Activated naive CD8-positive, alpha-beta T cell treated with anti-CD3 and anti-CD28 coated beads, Interleukin-2, amount 50 U/mL, for 24 hours (primary cell): ENCODE results near the gene TMEM205.

ENCODE experiments used
- ATAC-seq: fragments of 150-1000 bp; cut with Tn5 transposase; one replicate; pipeline ENCODE4 v1.10.0; 2021
- DNase-seq: peaks from one replicate; pipeline ENCODE4 v3.0.0; 2021
- H3K27ac Mint-ChIP-seq: one replicate; pipeline ENCODE4 v1.8.0; 2021; ENCODE audit warnings: mild to moderate bottlenecking, mixed read lengths
- H3K27me3 Mint-ChIP-seq: one replicate; pipeline ENCODE4 v1.8.0; 2021; ENCODE audit warnings: mixed read lengths
- H3K36me3 Mint-ChIP-seq: one replicate; pipeline ENCODE4 v1.8.0; 2021; ENCODE audit warnings: low read depth, mixed read lengths
- H3K4me1 Mint-ChIP-seq: one replicate; pipeline ENCODE4 v1.8.0; 2021; ENCODE audit warnings: mixed read lengths
- H3K4me3 Mint-ChIP-seq: one replicate; pipeline ENCODE4 v1.8.0; 2021; ENCODE audit warnings: mild to moderate bottlenecking, moderate library complexity, mixed read lengths
- H3K9me3 Mint-ChIP-seq: one replicate; pipeline ENCODE4 v1.8.0; 2021; ENCODE audit warnings: mixed read lengths

TMEM205 gene

DNA sequence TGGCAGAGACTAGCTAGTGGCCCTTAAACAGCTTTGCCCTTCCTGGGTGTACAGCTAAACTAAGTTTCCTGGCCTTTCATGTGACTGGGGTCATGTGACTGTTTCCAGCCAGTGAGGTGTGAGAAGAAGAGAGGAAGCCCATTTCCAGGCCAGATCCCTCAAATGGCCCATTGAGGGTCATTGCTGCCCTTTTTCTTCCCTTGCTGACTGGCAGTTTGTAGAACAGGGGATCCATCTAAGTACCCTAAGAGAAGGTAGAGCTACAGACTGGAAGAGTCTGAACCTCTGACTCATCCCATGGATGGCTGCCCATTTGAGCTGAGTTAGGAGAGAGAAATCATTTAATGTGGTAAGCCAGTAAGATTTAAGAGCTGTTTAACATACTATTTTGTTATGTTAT lies 31.2 kb upstream of the TMEM205 start:
- ATAC-seq, result no peak
- peaks cover 13% of the 10 kb centered on the region for H3K36me3 Mint-ChIP-seq

DNA sequence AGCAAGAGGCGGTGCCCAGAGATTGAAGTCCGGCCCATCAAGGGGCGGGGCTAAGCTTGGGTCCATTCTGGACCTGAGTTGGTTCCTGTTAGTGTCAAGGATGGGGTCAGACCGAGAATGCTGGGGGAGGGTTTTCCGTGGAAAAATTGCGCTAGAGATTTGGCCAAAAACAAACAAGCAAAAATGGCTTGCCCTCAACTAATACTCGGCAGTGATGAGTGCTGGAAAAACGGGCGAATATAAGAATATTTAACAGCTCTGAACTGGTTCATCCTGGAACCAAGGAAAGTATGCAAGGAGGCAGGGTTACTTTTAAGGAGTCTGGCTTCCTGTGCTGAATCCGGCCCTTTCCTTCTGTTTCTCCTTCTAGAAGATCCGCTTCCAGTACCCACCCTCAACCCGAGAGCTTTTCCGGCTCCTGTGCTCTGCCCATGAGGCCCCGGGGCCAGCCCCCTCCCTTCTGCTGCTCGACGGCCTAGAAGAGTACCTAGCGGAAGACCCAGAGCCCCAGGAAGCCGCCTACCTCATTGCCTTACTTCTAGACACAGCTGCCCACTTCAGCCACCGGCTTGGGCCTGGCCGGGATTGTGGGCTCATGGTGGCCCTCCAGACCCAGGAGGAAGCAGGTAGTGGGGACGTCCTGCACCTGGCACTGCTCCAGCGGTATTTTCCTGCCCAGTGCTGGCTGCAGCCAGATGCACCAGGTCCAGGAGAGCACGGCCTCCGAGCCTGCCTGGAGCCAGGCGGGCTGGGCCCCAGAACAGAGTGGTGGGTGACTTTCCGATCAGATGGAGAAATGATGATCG lies 29.3 kb upstream of the TMEM205 start:
- peaks cover 42% of the 10 kb centered on the region for H3K4me1 Mint-ChIP-seq
- H3K4me3 Mint-ChIP-seq, result no peak overlapping the region
- ATAC-seq (peak; percentile 42), DNase-seq (peak; percentile 68)
- peaks cover 16% of the 10 kb centered on the region for H3K36me3 Mint-ChIP-seq
- no peak overlapping the region for H3K27ac Mint-ChIP-seq
- H3K27me3 Mint-ChIP-seq, result no peaks in the 10 kb centered on the region
- no peaks in the 10 kb centered on the region for H3K9me3 Mint-ChIP-seq

More for the DNA sequence above, 31.2 kb upstream of the TMEM205 start:
- H3K4me1 Mint-ChIP-seq, result peaks cover 55% of the 10 kb centered on the region
- DNase-seq, result peak; percentile 14
- no peaks in the 10 kb centered on the region for H3K9me3 Mint-ChIP-seq
- H3K27me3 Mint-ChIP-seq, result peaks cover 7% of the 10 kb centered on the region
- peak overlapping the region; percentile 57 for H3K4me3 Mint-ChIP-seq
- H3K27ac Mint-ChIP-seq, result peak overlapping the region; percentile 70

DNA sequence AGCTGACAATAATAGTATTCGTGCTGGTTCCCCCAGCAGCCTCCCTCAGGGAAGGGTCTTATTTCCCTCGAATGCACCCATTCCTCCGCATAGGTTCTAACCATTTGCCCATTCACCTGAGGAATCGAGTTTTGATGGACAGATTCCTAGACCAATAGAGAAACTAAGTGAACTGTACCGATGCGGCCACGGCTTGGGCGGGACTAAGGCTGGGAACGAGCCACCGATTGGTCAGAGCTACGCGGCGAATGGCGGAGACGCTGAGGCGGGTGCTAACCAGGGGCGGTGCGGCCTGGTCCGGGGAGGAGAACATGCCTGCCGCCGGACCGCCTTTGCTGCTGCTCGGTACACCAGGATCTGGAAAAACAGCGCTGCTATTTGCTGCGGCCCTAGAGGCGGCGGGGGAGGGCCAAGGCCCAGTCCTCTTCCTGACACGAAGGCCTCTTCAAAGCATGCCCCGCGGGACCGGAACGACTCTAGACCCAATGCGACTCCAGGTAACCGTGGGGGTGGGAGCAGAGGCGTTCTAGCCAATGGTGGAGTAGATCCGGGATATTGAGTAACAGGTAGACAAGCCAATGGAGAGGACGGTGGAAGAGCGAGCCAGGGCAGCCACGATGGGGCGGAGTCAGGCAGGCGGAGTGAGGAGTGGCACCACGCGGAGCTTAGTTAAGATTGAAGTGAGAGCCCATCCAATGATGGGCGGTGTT lies 28.5 kb upstream of the TMEM205 start, which contains the start of gene SWSAP1:
Gene SWSAP1, plus strand, starts transcription at position 234 of the 710 bp plus-strand sequence. Its CDS starts 15 bp downstream, at position 249.
- peak; percentile 94 for ATAC-seq
- Mint-ChIP-seq H3K4me1 (peaks cover 36% of the 10 kb centered on the region), H3K36me3 (peaks cover 14% of the 10 kb centered on the region), H3K9me3 (no peaks in the 10 kb centered on the region), H3K27me3 (no peaks in the 10 kb centered on the region), H3K4me3 (no peak within 1 kb of the TSS), H3K27ac (no peak within 1 kb of the TSS)
- peak; percentile 96 for DNase-seq

DNA sequence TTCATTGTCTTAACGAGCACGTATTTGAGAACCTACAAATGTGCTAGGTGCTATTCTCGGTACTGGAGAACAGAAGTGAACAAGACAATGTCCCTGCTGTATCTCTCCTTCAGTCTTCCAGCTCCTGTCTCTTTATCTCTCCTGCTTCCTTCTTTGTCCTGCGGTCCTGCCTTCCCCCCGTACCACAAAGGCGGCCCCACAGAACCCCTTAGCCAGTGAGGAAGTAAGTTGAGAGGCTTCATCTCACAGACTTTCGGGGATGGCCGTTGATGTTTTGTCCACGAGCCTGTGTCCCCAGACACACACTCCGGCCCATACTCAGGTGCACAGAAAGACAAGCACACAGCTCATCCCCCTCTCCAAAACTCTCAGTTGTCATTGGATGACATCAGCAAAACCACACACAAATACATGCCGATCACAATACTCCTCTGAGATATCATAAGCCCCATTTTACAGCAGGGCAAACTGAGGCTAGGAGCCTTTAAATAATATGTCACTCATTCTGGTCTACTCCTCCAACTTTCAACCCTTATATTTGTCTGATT lies 27.9 kb upstream of the TMEM205 start:
- Mint-ChIP-seq H3K27ac (no peak overlapping the region), H3K4me1 (peaks cover 33% of the 10 kb centered on the region), H3K4me3 (no peak overlapping the region), H3K9me3 (no peaks in the 10 kb centered on the region), H3K27me3 (no peaks in the 10 kb centered on the region), H3K36me3 (peaks cover 16% of the 10 kb centered on the region)
- ATAC-seq (no peak), DNase-seq (peak; percentile 13)

DNA sequence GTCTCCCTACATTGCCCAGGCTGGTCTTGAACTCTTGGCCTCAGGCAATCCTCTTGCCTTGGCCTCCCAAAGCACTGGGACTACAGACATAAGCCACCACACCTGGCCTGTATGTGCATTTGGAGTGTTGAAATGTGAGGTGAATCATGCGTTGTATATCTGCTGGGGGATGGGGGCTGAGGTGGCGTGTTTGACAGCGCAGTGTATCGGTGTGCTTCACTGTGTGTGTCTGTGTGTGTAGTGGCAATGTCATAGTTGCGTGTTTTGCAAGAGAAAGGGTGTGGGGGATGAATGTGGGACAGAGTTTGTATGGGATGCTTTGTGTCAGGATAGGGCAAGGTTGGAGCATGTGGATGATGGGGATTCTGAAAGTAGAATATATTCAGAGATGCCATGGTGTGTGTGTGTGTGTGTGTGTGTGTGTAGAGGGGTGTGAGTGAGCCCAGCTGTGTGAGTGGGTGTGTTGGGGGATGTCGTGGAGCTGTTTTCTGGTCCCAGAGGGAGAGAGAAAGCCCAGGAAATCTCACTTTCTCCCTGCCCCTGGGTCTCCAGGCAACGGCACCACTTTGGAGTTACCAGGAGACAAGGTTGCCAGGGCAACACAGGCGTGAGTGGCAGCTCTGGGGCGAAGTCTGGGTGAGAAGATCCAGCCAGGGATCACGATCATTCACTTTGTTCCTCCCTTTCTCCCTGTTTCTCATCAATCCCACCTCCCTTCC lies 27.3 kb upstream of the TMEM205 start:
- peaks cover 27% of the 10 kb centered on the region for H3K4me1 Mint-ChIP-seq
- H3K27me3 Mint-ChIP-seq, result no peaks in the 10 kb centered on the region
- no peak for DNase-seq
- ATAC-seq, result no peak
- no peak overlapping the region for H3K4me3 Mint-ChIP-seq
- no peak overlapping the region for H3K27ac Mint-ChIP-seq
- H3K9me3 Mint-ChIP-seq, result no peaks in the 10 kb centered on the region
- peaks cover 16% of the 10 kb centered on the region for H3K36me3 Mint-ChIP-seq

DNA sequence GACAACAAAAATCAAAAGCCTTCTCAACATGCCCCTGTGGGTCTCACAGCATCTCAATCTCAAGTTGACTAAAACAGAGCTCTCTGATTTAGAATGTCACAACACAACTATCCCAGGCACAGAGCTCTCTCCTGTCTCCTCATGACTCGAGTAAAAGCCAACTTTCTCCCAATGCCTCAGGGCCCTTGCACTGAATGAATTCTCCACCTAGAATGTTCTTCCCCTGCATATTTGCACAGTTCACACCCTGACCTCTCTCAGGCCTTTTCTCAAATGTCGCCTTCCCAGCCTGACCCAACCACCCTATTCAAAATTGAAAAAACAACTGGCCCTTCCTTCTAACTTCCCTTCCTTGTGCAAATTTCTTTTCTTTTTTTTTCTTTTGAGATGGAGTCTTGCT lies 24.7 kb upstream of the TMEM205 start:
- no peak overlapping the region for H3K4me3 Mint-ChIP-seq
- peaks cover 5% of the 10 kb centered on the region for H3K36me3 Mint-ChIP-seq
- H3K9me3 Mint-ChIP-seq, result no peaks in the 10 kb centered on the region
- no peaks in the 10 kb centered on the region for H3K27me3 Mint-ChIP-seq
- peaks cover 8% of the 10 kb centered on the region for H3K4me1 Mint-ChIP-seq
- no peak for ATAC-seq
- no peak overlapping the region for H3K27ac Mint-ChIP-seq
- no peak for DNase-seq

DNA sequence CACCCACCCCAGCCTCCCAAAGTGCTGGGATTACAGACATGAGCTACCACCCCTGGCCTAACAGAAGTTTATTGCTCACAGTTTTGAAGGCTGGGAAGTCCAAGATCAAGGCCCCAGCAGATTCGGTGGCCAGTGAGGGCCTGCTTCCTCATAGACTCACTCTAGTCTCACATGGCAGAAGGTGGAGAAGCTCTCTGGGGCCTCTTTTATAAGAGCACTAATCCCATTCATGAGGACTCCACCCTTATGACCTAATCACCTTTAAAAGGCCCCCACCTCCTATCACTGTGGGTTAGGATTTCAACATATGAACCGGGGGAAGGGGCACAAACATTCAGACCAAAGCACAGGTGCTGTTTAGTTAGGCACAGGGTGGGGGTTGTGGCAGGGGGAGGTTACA lies 21.5 kb upstream of the TMEM205 start:
- Mint-ChIP-seq H3K27me3 (no peaks in the 10 kb centered on the region), H3K4me1 (no peaks in the 10 kb centered on the region), H3K4me3 (no peak overlapping the region), H3K9me3 (no peaks in the 10 kb centered on the region), H3K27ac (no peak overlapping the region), H3K36me3 (peaks cover 5% of the 10 kb centered on the region)
- no peak for ATAC-seq
- no peak for DNase-seq

DNA sequence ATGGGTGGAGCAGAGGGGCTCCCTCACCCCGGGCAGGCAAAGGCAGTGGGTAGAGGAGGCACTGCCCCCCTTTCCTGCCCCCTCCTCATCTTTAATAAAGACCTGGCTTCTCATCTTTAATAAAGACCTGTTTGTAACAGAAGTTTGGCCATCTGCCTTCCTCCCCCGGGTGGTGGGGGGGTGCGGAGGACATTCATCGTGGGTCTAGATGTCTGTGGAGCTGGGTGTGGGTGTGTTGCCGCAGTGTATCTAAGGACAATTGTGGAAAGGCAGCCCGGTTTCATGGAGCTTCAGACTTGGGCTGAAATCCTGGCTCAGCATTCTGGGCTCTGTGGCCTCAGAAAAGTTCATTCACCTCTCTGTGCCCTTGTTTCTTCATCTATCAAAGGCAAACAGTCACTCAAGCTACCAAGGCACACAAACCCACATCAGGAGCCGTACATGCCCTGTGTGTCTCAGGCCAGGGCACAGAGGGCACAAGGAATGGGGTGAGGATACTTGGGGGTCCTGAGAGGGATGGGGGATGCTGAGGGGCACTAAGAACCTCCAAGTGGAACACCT lies 19.6 kb upstream of the TMEM205 start:
- no peak overlapping the region for H3K27ac Mint-ChIP-seq
- peaks cover 3% of the 10 kb centered on the region for H3K36me3 Mint-ChIP-seq
- no peaks in the 10 kb centered on the region for H3K9me3 Mint-ChIP-seq
- no peaks in the 10 kb centered on the region for H3K4me1 Mint-ChIP-seq
- ATAC-seq (no peak), DNase-seq (no peak)
- H3K27me3 Mint-ChIP-seq, result no peaks in the 10 kb centered on the region
- no peak overlapping the region for H3K4me3 Mint-ChIP-seq

DNA sequence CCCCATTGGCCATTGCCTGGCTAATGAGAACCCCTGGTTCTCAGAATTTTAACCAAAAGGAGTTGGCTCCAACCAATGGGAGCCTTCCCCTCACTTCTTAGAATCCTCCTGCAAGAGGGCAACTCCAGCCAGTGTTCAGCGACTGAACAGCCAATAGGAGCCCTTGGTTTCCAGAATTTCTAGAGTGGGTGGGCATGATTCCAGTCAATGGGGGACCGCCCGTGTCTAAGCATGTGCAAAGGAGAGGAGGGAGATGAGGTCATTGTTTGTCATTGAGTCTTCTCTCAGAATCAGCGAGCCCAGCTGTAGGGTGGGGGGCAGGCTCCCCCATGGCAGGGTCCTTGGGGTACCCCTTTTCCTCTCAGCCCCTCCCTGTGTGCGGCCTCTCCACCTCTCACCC lies 18.9 kb upstream of the TMEM205 start:
- peaks cover 2% of the 10 kb centered on the region for H3K36me3 Mint-ChIP-seq
- H3K4me1 Mint-ChIP-seq, result no peaks in the 10 kb centered on the region
- DNase-seq, result no peak
- H3K9me3 Mint-ChIP-seq, result no peaks in the 10 kb centered on the region
- no peak for ATAC-seq
- no peak overlapping the region for H3K4me3 Mint-ChIP-seq
- H3K27ac Mint-ChIP-seq, result no peak overlapping the region
- no peaks in the 10 kb centered on the region for H3K27me3 Mint-ChIP-seq

DNA sequence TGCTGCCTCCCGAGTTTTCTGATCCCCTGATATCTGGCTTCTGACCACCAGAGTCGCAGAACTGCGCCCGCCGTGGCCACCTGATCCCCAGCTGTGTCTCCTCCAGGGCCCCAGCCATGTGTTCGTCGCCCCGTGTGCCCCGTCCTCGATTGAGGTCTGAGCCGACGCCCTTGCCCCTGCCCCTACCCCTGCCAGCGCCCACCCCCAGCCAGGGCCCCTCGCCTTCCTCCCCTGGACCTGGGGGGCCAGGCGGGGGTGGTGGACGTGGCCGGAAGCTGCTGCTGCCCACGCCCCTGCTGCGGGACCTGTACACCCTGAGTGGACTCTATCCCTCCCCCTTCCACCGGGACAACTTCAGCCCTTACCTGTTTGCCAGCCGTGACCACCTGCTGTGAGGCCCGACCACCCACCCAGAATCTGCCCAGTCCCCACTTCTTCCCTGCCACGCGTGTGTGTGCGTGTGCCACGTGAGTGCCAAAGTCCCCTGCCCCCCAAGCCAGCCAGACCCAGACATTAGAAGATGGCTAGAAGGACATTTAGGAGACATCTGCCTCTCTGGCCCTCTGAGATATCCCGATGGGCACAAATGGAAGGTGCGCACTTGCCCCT lies 18.3 kb upstream of the TMEM205 start:
- Mint-ChIP-seq H3K27me3 (no peaks in the 10 kb centered on the region), H3K4me1 (no peaks in the 10 kb centered on the region), H3K36me3 (peaks cover 2% of the 10 kb centered on the region), H3K4me3 (no peak overlapping the region), H3K27ac (no peak overlapping the region), H3K9me3 (no peaks in the 10 kb centered on the region)
- DNase-seq, result no peak
- no peak for ATAC-seq

DNA sequence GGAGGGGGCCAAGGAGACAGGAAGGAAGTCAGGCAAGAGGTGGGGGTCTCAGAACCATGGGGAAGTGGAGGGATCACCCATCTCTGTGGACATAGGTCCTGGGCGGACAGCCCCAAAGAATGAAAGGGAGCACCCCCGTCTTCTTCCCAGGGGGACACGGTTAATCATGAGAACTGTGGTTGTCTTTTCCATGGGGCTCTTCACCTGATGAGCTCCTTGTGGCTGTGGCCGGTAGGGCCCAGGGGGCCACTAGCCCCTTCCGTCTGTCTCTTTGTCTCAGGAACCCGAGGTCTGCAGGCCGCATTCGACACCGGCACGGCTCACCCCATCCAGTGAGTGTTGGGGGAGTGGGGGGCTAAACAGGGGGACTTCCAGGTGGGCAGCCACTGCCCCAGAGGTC lies 17.8 kb upstream of the TMEM205 start:
- H3K4me1 Mint-ChIP-seq, result no peaks in the 10 kb centered on the region
- H3K27me3 Mint-ChIP-seq, result no peaks in the 10 kb centered on the region
- no peaks in the 10 kb centered on the region for H3K36me3 Mint-ChIP-seq
- no peak overlapping the region for H3K27ac Mint-ChIP-seq
- H3K4me3 Mint-ChIP-seq, result no peak overlapping the region
- DNase-seq (no peak), ATAC-seq (no peak)
- no peaks in the 10 kb centered on the region for H3K9me3 Mint-ChIP-seq

DNA sequence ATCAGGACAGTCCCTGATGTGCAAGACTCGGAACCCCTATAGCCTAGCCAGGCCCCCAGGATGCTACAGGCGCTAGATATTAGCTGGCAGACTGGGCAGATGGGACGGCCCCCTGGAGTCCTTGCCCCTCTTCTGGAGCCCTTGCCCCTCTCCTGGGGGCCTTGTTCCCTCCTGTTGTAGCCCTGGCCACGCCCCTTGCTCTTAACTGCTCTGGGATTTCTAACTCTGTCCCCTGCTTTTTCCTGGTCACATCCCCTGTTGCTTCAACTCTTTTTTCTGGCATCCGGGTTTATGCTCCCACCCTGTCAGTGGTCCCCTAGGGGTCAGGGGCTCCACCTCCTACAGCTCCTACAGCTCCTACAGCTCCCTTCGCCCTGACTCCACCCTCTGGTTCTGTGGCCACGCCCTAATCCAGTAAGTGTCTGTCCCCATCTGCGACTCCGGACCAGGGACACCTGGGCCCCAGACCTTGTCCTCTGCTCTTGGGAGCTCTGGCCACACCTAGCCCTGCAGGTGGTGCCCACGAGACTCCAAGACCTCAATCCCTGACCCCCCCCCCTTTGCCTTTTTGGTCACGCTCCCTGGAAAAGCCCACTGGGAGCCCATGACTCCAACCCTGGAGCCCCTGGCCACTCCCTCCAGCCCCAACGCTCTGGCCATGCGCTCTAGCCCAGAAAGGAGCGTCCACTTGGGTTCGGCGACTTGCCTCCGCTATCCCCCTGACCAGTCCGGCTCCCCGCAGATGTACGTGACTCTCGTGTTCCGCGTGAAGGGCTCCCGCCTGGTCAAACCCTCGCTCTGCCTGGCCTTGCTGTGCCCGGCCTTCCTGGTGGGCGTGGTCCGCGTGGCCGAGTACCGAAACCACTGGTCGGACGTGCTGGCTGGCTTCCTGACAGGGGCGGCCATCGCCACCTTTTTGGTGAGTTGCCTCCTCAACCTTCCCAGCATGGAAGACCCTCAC lies 16.0 kb upstream of the TMEM205 start:
- H3K27ac Mint-ChIP-seq, result no peak overlapping the region
- H3K27me3 Mint-ChIP-seq, result no peaks in the 10 kb centered on the region
- no peaks in the 10 kb centered on the region for H3K9me3 Mint-ChIP-seq
- DNase-seq (no peak), ATAC-seq (no peak)
- H3K36me3 Mint-ChIP-seq, result no peaks in the 10 kb centered on the region
- no peak overlapping the region for H3K4me3 Mint-ChIP-seq
- no peaks in the 10 kb centered on the region for H3K4me1 Mint-ChIP-seq
